LoVo (cell line): Measurements from ENCODE around the gene CCDC88A.
"Not testable (repeated sequence)": the region's sequence is repeated elsewhere in the genome, so short reads cannot be mapped to it uniquely, and the experiment has no call there.

Experiments
- DNase-seq: peaks from one replicate; pipeline ENCODE4 v3.0.0-alpha.2; 2016; ENCODE audit warnings: low spot score

CCDC88A gene

DNA sequence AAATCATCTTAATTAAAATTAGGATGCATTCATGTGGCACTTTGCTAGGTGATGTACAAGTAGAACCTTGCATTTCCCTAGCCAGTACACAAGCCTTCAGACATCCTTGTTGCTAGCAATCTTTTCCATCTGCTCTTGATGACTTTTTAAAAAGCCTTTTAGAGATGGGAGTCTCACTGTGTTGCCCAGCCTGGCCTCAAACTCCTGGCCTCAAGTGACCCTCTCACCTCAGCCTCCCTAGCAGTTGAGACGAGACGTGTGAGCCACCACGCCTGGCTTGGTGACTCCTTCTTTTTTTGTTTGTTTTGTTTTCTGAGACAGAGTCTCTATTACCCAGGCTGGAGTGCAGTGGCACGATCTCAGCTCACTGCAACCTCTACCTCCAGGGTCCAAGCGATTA, 1.7 kb upstream of the CCDC88A start:
- no peak for DNase-seq

GRCh38 chr2:55420871-55421270, 1.2 kb upstream of the CCDC88A start:
- no peak for DNase-seq

DNA sequence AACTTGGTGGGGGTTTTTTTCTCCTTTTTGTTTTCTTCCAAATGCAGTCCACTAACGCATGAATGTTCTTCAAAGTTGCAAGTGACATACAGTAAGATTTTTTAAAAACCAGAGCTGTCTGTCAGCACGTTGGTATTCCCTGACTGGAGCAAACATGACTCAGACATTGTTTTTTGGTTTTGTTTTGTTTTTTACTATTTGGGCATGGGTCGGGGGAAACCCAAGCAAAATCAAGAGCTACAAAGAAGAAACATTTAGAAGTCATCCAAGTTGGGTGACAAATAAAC, 726 bp upstream of the CCDC88A start:
- no peak for DNase-seq

DNA sequence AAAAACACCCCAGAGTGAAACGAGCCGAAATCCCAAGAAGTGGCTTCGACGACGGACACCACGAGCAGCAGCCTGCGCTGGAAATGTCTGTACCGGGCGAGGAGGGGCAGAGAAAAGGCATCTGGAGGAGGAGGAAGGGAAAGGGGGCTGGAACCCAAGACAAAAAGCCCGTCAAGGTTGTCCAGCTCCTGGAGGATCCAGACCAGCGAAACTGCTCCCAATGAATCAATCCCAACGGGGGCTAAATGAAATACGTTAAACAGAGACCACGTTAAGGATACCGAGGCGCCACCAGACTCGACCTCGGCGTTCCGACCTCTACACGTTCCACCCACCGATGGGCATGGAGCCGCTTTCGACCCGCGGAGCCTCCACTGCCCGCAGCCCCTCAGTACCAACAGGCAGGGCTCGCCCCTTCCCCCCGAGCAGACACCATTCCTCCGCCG, 400 bp downstream of the CCDC88A start:
- DNase-seq, result peak; percentile 38

DNA sequence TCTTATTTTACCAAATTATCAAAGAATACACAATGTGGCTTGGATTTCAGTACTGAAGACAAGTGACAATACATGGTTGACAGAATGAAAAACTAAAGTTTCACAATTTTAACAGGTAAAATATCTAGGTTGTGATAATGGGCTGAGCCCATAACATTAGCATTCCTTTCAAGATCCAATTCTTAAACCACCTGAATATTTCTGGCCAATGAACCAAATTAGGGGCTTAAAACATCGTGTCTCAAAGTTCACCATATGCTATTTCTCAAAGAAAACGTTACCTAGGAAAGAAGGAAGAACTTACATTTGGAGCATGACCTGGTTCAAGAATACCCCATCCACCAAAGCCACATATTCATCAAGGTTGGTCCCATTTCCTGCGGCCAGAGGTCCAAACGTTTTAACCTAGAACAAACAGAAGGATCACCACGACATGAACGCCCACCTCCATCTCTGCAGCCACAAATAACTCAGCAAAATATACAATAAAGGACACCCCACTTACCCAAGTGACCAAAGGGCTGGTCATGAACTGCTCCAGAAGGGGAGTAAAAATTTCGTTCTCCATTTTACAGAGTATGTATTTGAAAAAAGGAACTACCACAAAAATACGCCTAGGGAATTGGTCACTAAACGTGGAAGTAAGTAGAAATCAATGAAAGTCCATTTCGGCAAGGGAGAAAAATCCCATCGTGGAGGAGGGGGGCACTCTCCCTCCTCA, 984 bp downstream of the CCDC88A start:
- no peak for DNase-seq

DNA sequence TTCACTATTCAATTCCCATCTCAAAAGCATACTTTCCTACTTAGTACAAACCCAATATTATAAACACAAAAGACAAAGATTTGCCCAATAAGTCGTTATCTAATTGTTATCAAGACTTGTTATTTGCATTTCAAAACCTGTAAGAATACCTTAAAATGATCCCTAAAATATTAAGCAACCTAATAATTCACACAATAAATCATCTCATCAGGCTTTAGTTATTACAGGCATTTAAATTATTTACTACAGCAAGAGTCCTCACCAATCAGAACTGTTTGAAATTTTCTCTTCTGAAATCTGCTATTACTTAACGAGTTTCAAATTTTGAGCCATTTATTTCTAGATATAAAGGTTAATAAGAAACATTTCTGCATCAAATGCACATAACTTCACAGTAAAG, 1.6 kb downstream of the CCDC88A start:
- DNase-seq, result no peak

GRCh38 chr2:55416786-55417568, 2.7 kb downstream of the CCDC88A start:
- DNase-seq, result no peak

GRCh38 chr2:55415300-55415699, 4.4 kb downstream of the CCDC88A start:
- DNase-seq, result no peak

DNA sequence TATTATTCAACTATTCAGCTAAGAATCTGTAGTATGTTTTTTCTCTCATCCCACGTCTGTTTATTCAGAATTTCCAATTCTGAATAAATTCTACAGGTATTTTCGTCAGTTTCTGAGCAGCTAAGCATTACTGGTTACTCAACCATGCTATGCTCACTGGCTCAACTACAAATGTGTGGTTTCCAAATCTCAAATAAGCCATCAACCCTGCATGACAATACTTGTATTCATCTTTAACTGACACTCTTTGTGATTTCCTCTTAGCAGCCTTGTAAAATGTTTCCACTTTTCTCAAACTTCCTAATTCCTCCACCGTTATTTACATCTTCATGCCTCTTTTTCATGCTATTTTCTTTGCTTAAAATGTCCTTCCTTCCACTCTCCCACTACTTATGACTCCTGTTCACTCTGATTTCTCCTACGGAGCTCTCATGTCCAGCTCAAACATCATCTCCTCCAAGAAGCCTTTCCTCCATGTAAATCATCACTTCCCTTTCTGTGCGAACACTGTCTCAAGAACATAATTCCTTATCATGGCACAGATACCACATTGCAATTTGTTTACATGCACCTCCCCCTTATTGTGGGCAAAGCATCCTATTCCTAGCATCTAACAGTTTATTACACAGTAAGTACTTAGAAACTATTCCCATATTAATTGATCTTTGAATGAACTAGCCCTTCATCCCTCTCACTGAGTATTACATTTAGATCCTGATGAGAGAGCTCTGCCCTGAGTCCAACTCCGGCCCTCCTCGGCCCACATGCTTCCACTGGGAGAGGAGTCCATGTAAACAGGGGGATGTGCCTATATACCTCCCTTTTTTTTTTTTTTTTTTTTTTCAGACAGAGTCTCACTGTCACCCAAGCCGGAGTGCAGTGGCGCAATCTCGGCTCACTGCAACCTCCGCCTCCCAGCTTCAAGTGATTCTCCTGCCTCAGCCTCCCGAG, 10.5 kb downstream of the CCDC88A start:
- no peak for DNase-seq

DNA sequence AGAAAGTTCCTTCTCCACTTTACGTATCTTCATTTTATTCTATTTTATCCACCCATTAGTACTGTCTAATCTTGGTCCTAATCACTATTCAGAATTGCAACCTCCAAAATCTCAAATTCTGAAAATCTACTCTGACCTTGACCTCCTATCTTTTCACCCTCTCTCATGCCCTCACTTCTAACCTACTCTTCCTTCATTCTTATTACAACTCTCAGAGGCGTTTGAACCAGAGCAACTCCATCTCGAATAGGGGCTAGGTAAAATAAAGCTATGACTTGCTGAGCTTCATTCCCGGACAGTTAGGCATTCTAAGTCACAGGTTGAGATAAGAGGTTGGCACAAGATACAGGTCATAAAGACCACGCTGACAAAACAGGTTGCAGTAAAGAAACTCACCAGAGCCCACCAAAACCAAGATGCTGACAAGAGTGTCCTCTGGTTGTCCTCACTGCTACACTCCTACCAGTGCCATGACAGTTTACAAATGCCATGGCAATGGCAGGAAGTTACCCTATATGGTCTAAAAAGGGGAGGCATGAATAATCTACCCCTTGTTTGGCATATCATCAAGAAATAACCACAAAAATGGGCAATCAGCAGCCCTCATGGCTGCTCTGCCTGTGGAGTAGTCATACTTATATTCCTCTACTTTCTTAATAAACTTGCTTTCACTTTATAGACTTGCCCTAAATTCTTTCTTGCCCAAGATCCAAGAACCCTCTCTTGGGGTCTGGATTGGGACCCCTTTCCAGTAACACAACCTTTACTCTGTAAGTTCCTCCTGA, 11.4 kb downstream of the CCDC88A start:
- DNase-seq, result no peak

DNA sequence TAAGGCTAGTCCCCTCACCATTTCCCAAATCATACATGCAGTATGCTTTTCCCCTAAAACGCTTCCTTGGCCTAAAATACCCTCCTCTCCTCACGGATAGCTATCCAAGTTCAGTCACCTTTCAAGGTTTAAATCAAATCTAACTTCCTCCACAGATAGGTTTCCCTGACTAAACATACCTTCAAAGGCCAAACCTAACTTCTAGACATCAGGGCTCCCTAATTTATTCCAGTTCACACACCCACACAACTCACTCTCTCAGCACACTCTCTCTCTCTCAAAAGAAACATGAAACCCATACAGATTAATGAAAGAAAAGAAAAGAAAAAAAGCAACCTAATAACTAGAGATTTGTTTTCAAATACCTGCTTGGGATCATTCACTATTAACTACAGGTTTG, 14.5 kb downstream of the CCDC88A start:
- DNase-seq, result no peak

- DNase-seq, result no peak
Measured at GRCh38 chr2:55403256-55403998, 16.2 kb downstream of the CCDC88A start.

DNA sequence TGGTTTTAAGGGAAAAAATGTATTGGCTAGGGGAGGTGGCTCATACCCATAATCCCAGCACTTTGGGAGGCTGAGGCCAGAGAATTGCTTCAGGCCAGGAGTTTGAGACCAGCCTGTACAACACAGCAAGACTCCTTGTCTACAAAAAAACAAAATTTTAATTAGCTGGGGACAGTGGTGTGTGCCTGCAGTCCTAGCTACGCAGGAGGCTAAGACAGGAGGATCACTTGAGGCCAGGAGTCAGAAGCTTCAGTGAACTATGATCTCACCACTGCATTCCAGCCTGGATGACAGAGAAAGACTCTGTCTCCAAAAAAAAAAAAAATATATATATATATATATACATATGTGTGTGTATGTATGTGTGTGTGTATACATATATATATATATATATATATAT, 18.5 kb downstream of the CCDC88A start:
- no peak for DNase-seq

DNA sequence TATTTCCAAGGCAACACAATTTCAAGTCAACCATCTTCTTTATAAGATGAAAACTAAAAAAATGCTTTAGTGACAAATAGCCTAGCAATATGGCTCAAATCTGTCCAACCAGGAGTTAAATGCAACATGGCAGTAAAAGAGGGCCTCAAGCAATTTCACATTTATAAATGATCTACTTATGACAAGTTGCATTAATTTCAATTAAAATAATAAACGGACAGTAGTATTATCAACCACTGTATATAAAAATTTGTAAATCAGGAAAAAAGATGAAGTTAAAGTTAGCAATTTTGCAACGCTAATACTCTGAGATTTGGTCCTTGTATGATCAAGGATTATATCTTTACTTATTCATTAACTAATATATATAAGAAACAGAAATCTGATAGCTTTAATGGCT, 19.3 kb downstream of the CCDC88A start:
- DNase-seq, result no peak

GRCh38 chr2:55399815-55400214, 19.8 kb downstream of the CCDC88A start:
- no peak for DNase-seq

- DNase-seq, result no peak
Measured at GRCh38 chr2:55395724-55396605, 23.7 kb downstream of the CCDC88A start.

- DNase-seq, result no peak
Measured at GRCh38 chr2:55391615-55392242, 27.9 kb downstream of the CCDC88A start.

DNA sequence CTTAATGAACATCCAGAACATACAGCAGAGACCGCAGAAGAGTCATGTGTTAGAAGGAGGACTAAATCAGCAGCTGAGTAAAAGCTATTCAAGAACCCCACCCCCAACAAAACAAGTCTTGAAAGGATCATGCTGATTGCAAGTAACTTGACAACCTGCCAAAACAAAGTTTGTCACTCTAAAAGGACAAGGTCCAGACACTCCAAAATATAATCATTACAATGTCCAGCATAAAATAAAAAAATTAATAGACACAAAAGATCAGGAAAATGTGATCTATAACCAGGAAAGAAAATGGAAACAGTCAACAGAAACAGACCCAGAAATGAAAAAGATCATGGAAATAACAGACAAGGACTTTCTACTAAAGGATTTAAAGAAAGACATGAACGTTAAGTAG, 28.5 kb downstream of the CCDC88A start:
- DNase-seq, result peak; percentile 33

DNA sequence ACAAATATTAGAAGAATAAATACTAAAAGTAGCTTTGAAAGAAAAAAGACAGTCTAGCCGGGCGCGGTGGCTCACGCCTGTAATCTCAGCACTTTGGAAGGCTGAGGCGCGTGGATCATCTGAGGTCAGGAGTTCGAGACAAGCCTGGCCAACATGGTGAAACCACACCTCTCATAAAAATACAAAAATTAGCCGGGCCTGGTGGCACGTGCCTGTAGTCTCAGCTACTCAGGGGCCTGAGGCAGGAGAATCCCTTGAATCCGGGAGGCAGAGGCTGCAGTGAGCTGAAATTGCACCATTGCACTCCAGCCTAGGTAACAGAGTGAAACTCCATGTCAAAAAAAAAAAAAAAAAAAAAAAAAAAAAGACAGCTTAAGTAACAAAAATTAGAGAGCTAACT, 34.1 kb downstream of the CCDC88A start:
- not testable (repeated sequence) for DNase-seq

DNA sequence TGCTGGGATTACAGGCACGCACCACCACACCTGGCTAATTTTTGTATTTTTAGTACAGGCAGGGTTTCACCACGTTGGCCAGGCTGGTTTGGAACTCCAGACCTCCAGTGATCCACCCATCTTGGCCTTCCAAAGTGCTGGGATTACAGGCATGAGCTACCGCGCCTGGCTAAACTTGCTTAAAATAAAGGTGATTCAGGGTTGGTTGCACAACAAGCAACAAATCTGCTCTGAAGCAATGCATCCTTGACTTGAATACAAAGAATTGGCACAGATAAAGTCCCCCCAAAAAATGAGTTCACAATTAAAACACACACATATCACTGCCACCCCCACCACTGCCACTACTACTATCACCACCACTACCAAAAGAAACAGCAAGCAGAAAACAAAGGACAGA, 34.9 kb downstream of the CCDC88A start:
- no peak for DNase-seq
